Upper lobe of right lung (tissue), 1 donor: ENCODE measurements around the gene CACNG4. TPM values are rescaled to one million over a fixed set of nuclear protein-coding genes. Genes with fewer than 3 reads are reported as not detected.

ENCODE experiments used
- ATAC-seq: fragments of 200-7000 bp; cut with Tn5 transposase; one replicate; pipeline ENCODE4 v1.9.1; 2020; ENCODE audit warnings: mild to moderate bottlenecking, moderate library complexity
- DNase-seq: peaks from one replicate; pipeline ENCODE4 v3.0.0-alpha.2; 2020
- H3K27ac ChIP-seq: fragments of 200-600 bp; one replicate; pipeline ENCODE4 v1.8.0; 2022
- H3K27me3 ChIP-seq: fragments of 200-600 bp; one replicate; pipeline ENCODE4 v1.8.0; 2022; ENCODE audit warnings: mild to moderate bottlenecking
- H3K36me3 ChIP-seq: fragments of 200-600 bp; one replicate; pipeline ENCODE4 v1.8.0; 2022
- H3K4me1 ChIP-seq: fragments of 200-600 bp; one replicate; pipeline ENCODE4 v1.8.0; 2022
- H3K4me3 ChIP-seq: fragments of 200-600 bp; one replicate; pipeline ENCODE4 v1.8.0; 2022; ENCODE audit warnings: mild to moderate bottlenecking
- H3K9me3 ChIP-seq: fragments of 200-600 bp; one replicate; pipeline ENCODE4 v1.8.0; 2022
- intact Hi-C: fragments of 100-400 bp; cut with DNase I; formaldehyde crosslinking; loops from one replicate; pipeline ENCODE4 v1.11.0; 2022
- total RNA-seq: library from RNA; stranded (reverse); fragmentation: NEBNext Ultra II Directional; extraction: Animal tissue kit (Norgen Biotek cat#: 25700); gene quantifications from one replicate; pipeline ENCODE4 v1.2.1, GENCODE V29; 2021
- TF ChIP-seq, protein P1 (sequence below): fragments of 200-600 bp; IDR thresholded peaks from one replicate; pipeline ENCODE4 v1.8.0; 2022; ENCODE audit warnings: antibody characterized with exemption
- donor health status: DM: no; HTN: yes; CAD: no; lungs with severe emphysema.

CACNG4 gene
- total RNA-seq, 1 donor from 2014 or later, result 9.3 TPM

DNA sequence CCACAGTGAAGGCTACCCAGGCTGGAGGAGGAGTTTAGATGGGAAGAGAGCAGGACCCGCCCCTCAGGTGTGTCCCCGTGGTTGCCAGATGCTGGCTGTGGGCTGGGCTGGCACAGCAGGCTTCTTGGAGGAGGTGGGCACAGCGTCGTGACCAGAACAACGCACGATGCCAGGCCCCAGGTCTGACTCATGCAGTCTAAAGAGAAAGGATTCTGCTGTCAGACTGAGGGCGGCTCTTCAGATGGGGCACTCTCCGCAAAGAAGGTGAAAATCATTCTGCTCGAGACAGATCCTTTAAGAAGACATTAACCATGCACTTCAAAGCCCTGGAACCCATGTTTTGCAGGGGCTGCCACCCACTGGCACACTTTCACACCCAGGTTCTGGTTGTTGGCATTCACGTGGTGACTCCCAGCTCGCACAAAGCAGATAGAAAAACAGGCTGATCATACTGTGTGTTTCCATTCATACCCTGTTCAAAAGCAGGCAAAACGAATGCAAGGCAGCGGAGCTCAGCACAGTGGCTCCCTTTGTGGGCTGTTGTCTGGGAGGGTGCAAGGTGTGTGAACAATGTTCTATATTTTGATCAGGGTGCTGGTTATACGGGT lies 19.0 kb downstream of the CACNG4 start:
- no peaks in the 10 kb centered on the region for H3K27me3 ChIP-seq
- no peak for DNase-seq
- intact Hi-C loops, result no loop called here
- no peak for ATAC-seq
- H3K9me3 ChIP-seq, result no peaks in the 10 kb centered on the region
- H3K4me1 ChIP-seq, result no peaks in the 10 kb centered on the region
- H3K36me3 ChIP-seq, result no peaks in the 10 kb centered on the region
- H3K27ac ChIP-seq, result no peak overlapping the region
- TF ChIP-seq, protein P1, sequence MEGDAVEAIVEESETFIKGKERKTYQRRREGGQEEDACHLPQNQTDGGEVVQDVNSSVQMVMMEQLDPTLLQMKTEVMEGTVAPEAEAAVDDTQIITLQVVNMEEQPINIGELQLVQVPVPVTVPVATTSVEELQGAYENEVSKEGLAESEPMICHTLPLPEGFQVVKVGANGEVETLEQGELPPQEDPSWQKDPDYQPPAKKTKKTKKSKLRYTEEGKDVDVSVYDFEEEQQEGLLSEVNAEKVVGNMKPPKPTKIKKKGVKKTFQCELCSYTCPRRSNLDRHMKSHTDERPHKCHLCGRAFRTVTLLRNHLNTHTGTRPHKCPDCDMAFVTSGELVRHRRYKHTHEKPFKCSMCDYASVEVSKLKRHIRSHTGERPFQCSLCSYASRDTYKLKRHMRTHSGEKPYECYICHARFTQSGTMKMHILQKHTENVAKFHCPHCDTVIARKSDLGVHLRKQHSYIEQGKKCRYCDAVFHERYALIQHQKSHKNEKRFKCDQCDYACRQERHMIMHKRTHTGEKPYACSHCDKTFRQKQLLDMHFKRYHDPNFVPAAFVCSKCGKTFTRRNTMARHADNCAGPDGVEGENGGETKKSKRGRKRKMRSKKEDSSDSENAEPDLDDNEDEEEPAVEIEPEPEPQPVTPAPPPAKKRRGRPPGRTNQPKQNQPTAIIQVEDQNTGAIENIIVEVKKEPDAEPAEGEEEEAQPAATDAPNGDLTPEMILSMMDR, result no peak
- H3K4me3 ChIP-seq, result no peak overlapping the region

- Histone ChIP-seq H3K9me3 (no peaks in the 10 kb centered on the region), H3K4me3 (no peak overlapping the region), H3K27ac (no peak overlapping the region), H3K4me1 (no peaks in the 10 kb centered on the region), H3K36me3 (no peaks in the 10 kb centered on the region), H3K27me3 (no peaks in the 10 kb centered on the region)
- no peak for DNase-seq
- intact Hi-C loops, result no loop called here
- ATAC-seq, result no peak
- TF ChIP-seq, protein P1, result no peak
These were observed 20.2 kb downstream of the CACNG4 start for GRCh38 chr17:66984730-66985129.

DNA sequence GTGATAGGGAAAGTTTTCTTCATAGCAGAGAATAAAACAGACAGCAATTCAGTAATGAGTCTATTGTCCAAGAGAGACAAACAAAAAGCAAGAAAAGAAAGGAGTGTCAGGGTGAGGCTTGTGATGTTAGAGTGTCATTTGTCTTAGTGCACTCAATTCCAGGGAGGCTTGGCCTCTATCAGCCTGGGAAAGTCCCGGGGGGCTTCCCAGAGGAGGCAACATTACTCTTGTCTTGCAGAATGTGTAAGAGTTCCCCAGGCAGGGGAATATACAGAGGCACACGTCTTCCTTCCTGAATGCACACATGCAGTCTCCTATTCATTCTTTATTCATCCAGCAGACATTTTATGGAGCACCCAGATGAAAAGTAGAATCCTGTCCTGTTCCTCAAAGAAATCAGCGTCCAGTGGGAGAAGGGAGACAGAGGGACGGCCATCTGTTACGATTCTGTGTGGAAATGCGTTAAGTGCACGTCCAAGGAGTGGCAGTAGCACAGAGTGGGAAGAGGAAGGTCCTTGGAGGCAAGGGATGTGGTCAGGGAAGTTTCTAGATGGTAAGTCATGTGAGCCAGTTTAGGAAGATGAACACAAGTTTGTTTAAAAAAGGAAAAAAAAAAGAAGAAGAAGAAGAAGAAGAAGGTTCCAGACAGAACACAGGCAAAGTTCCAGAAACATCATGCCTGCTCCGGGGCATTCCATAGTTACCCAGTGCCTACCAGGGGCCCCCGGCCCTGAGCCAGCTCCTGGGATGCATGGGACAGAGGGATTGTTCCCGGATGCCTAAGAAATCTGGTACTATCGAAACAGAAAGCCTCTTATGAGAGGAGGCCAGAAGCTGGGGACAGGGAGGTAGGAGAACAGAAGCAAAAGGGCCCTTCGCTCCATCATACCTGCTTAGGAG lies 21.1 kb downstream of the CACNG4 start:
- no peak for ATAC-seq
- no peak overlapping the region for H3K27ac ChIP-seq
- no peaks in the 10 kb centered on the region for H3K36me3 ChIP-seq
- no peaks in the 10 kb centered on the region for H3K27me3 ChIP-seq
- H3K4me3 ChIP-seq, result no peak overlapping the region
- intact Hi-C loops, result no loop called here
- no peaks in the 10 kb centered on the region for H3K4me1 ChIP-seq
- TF ChIP-seq, protein P1, result no peak
- DNase-seq, result no peak
- H3K9me3 ChIP-seq, result no peaks in the 10 kb centered on the region

- H3K36me3 ChIP-seq, result no peaks in the 10 kb centered on the region
- DNase-seq, result no peak
- ATAC-seq, result no peak
- TF ChIP-seq, protein P1, result no peak
- H3K27ac ChIP-seq, result no peak overlapping the region
- no peaks in the 10 kb centered on the region for H3K27me3 ChIP-seq
- no peaks in the 10 kb centered on the region for H3K4me1 ChIP-seq
- intact Hi-C loops, result no loop called here
- no peaks in the 10 kb centered on the region for H3K9me3 ChIP-seq
- no peak overlapping the region for H3K4me3 ChIP-seq
These were observed 22.2 kb downstream of the CACNG4 start for GRCh38 chr17:66986659-66987058.

DNA sequence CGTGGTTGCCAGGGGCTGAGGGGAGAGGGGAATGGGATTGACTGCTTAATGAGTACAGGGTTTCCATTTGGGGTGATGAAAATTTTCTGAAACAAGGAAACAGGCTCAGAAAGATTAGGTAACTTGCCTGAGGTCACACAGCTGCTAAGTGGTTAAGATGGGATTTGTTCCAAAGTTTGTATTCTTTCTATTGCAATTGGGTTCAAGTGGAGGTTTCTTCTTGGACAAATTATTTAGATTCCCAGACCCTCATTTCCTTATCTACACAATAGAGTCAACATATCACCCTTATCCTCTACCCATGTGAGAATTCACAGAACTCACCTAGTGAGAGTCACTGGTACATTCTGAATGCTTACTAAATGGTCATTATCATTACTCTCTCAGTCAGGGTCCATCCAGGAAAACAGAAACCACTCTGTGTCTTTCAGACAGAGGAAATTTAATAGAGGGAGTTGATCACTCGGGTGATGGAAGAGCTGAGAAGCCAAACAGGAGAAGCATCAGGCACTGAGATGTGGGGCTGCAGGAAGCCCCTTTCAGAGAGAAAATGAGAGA lies 22.6 kb downstream of the CACNG4 start:
- TF ChIP-seq, protein P1, result no peak
- DNase-seq, result no peak
- H3K36me3 ChIP-seq, result no peaks in the 10 kb centered on the region
- ATAC-seq, result no peak
- no peaks in the 10 kb centered on the region for H3K9me3 ChIP-seq
- no peaks in the 10 kb centered on the region for H3K4me1 ChIP-seq
- intact Hi-C loops, result no loop called here
- no peak overlapping the region for H3K4me3 ChIP-seq
- no peaks in the 10 kb centered on the region for H3K27me3 ChIP-seq
- no peak overlapping the region for H3K27ac ChIP-seq
